KBM-7 (cell line): ENCODE measurements around the gene CKMT2.
"Not testable (repeated sequence)": the region's sequence is repeated elsewhere in the genome, so short reads cannot be mapped to it uniquely, and the experiment has no call there.

Experiments used
- DNase-seq: peaks from one replicate; pipeline ENCODE4 v3.0.0-alpha.2; 2015
- in situ Hi-C: fragments of 300-500 bp; cut with MboI; formaldehyde crosslinking; loops from 2 replicates; pipeline ENCODE4 v1.14.3; 2020; ENCODE audit warnings: low sequenced_read_pairs, low pct_unique_long_range_greater_than_20kb, mixed read lengths

Gene CKMT2

DNA sequence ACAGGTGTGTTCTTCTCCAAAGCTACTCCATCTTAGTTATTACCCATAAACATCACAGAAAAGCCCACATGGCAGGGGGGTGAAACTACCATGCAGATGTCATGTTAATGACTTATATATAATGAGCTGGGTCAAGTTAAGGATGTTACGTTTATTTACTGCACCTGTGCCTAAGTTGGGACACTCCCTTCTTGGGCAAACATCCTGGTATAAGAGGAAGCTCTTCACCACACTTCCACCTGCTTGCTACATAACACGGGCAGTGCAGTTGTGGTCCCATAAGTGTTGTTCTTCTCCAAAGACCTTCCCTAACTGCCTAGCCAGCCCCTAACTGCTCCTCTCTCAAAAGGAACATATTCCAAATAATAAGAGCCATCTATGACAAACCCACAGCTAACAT is 59.0 kb downstream of the CKMT2 start:
- in situ Hi-C loops = no loop called here
- DNase-seq = no peak

DNA sequence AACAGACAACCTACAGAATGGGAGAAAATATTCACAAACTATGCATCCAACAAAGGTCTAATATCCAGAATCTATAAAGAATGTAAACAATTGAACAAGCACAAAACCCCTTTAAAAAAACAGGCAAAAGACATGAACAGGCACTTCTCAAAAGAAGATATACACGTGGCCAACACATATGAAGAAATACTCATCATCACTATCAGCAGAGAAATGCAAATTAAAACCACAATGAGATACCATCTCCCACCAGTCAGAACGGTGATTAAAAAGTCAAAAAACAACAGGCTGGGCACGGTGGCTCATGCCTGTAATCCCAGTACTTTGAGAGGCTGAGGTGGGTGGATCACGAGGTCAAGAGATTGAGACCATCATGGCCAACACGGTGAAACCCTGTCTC is 60.9 kb downstream of the CKMT2 start:
- in situ Hi-C loops, DNase-seq: not testable (repeated sequence)

DNA sequence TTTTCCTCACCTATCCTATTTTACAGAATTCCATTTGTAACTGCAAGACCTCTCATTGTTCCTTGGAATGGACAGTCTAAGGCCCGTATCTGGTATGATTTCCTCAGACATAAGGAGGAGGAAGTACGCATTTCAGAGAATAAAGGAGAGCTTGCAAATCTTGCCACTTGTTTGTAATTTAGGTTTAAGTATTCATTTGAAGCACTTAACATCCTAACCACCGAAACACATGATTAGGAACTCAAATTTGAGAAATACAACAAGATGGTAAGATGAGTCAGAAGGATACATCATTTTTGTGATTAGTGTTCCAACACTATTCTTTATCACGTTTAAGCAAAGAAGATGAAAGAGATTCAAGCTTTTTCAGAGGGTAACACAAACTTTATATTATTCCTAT is 64.4 kb downstream of the CKMT2 start:
- in situ Hi-C loops = no loop called here
- DNase-seq = no peak

DNA sequence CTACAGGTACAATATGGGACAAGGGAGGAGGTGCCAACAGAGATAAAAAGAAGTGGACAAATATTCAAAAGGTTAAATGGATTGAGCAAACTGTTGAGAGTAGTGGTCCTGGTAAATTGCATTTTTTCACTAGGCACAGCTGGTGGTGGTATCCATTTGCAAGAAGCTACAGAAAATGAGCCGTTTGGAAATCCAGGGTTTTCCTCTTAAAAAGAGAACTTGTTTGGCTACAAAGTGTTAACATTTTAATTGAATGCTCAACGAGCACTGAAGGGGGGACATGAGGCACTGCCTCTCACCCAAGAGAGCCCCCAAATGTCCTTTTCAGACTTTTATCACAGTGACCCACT is 67.8 kb downstream of the CKMT2 start:
- no peak for DNase-seq
- in situ Hi-C loops = no loop called here

DNA sequence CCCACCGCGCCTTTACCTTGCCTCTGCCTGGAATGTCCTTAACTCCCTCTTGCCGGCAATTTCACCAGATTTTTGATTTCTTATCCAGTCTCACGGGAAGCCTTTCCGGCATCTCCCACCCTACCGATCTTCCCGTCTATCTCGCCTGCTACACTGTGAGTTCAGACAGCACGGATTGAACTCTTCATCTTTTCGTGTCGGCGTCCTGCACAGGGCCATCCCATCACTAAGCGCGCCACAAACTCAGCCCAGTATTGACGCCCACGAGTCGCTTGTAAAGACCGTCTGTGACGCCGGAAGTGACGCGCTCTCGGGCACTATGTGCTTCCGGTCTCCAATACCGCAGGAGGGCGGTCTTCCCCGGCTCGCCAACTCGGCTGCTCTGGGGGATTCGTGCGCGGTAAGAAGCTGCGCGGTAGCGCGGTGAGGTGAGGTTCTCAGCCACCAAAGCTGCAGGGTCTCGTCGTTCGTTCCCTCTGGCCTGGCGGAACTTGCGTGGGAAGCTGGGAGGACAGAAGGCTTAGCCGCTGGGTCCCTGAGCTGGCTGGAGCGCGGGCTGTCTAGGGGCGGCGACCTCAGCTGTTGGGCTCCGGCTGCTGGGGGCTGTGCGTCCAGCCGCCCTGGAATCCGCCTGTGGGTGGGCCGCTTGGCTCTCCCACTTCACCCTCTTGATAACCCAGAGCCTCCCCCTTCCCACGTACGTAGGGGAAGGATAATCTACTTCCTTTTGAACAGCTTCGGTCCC is 68.3 kb downstream of the CKMT2 start, which contains the start of gene ZCCHC9:
ZCCHC9 (plus strand) TSS at position 317 of the 745 bp plus-strand sequence. CDS start 3,171 bp downstream, outside the sequence.
- DNase-seq = peak; percentile 94
- in situ Hi-C loops = no loop called here

DNA sequence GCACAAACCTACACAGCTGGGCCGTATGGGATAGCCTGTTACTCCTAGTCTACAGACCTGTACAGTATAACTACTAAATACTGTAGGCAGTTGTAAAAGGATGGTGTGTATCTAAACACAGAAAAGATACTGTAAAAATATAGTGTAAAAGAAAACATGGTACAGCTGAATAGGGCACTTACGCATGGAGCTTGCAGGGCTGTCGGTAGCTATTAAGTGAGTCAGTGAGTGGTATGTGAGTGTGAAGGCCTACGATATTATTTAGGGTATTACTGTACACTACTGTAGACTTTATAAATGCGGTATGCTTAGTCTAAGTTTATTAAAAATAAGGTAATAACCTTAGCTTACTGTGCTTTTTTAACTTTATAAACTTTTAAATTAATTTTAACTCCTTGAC is 69.5 kb downstream of the CKMT2 start:
- DNase-seq = no peak
- in situ Hi-C loops = no loop called here

DNA sequence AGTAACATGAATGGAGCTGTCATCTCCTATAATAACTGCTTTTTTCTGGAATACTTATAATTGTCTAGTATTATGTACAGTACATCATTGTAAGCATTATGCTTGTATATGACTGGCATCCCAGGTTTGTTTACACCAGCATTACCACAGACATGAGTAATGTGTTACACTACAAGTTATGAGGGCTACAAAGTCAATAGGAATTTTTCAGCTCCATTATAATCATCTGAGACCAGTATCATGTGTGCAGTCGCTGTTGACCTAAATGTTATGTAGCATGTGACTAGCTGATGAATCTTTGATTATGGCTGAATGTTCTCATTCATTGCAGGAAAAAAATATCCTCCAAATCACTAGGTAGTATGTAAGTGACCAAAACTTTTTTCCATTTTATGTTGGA is 70.4 kb downstream of the CKMT2 start:
- in situ Hi-C loops = no loop called here

DNA sequence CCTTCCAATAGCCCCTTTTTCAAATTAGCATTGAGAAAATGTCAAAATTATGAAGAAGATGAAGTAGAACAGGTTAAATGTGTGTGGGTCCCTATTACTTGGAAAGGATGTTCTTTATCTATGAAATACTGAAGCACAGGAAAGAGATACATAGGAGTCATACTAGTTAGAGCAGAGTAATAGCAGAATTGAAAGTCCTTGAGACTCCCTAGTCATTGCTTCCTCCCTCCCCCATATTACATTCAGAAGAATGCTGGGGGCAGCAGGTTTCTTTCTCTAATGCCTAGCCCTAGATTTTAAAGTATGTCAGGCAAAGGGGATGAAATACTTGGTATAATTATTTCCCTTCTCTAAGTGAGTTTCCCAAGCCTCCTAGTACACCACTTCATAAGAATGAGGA is 72.7 kb downstream of the CKMT2 start:
- in situ Hi-C loops = no loop called here
- DNase-seq = no peak

More for the DNA sequence above, 70.4 kb downstream of the CKMT2 start:
- DNase-seq = no peak

DNA sequence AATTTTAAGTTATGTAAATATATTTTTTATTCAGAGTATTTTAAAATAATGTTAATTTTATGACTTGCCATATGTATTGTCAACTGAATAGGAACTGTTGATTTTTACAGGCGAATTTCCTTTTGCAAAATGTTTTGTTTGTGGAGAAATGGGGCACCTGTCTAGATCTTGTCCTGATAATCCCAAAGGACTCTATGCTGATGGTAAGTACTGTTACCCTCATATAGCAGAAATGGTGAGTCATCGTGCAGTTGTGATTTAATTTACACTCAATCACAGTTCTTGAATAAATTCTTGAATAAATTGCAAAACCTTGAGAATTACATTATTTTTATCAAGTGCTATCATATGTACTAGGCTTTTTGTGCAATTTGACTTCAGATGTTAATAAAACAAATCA is 75.7 kb downstream of the CKMT2 start:
- in situ Hi-C loops = no loop called here

DNA sequence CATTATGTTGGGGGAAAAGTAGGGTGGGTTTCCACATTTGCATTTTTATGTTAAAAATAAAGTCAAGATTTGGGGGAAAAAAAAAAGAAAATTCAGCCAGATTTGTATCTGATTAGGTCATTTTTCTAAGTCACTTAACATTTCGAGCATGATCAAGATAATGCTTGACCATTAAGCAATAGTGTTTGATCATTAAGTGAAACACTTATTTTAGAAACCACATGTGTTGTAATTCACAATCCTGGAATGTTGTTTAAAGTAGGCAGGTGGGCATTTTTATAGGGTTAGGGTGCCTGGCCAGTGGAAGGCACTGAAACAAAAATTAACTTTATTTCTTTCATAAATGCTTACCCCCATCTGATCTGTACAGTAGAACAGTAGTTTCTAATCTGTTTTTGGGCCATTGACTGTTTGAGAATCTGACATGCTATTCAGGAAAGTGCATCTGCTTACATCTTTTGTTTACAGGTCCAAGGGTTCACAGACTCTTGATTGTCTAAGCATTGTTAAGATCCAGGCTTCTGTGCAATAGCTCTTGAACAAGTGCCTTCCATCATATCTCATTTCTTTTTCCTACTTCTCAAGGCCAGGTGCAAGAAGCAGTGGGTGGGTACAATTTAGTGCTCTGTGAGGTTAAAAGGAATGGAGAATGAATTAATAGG is 77.4 kb downstream of the CKMT2 start:
- DNase-seq = no peak
- in situ Hi-C loops = no loop called here

More for the DNA sequence above, 75.7 kb downstream of the CKMT2 start:
- DNase-seq = no peak

DNA sequence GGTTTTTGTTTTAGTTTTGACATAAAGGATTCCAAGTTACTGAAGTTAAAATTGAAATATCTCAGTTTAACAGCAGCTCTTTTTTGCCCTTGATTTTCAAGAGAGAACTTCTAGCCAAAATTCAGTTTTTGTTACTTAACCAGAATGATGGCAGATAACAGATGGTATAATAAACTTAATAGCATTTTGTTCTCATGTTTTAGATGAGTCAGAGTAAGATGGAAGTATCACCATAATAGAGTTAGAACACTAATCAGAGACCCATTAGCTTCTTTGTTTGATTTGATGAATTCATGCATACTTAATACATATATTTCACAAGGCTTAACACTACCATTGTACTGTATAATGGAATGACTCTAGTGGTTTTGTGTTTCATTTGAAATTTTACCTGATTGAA is 80.2 kb downstream of the CKMT2 start:
- DNase-seq = no peak

DNA sequence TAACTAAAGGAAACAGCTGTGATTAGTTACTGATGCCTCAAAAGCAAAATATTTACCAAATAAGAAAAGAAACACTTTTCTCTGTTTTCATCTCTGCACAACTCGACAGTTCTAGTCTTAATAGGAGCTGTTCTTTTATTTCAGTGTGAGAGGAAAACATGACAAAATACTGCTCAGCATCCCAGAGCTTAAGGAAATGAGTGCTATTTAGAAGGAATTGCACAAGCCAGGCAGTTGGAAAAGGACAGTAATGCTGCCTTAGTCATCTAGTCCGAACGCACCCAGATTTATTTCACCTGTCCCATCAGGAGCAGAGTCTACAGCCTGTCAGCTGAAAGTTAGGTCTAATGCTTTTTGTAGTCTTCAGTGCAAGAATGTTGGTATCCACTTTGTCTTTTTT is 80.6 kb downstream of the CKMT2 start:
- no peak for DNase-seq
- in situ Hi-C loops = no loop called here

More for the DNA sequence above, 80.2 kb downstream of the CKMT2 start:
- in situ Hi-C loops = no loop called here

DNA sequence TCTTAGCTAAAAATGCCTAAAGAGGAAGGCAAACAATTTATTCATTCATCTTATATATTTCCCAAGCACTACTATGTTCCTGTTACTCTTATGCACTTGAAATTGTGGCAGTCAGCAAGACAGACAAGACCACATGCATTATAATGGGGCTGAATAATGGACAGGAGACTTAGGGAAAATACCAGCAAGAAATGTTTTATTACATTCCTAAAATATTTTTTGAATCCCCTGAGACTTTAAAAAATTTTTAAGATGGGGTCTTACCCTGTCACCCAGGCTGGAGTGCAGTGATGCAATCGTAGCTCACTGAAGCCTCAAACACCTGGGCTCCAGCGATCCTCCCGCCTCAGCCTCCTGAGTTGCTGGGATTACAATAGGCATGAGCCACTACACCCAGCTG is 81.5 kb downstream of the CKMT2 start:
- in situ Hi-C loops = no loop called here
- DNase-seq = no peak

DNA sequence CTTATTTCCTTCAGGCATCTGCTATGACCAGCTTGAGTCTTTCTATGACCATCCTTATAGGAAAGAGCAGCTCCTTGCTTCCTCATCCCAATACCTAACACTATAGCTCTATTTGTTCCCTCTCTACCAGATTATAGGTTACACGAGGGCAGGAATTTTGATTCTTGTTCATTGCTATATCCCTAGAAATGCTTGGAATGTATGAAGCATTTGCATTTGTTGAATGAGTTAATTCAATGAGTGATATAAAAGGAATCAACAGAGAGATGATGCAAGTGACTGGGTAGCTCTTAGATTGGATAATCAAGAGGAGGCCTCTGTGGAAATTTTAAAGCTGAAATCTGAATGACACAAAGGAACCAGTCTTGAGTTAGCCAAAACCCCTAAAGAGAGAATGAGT is 82.2 kb downstream of the CKMT2 start:
- DNase-seq = no peak
- in situ Hi-C loops = no loop called here

DNA sequence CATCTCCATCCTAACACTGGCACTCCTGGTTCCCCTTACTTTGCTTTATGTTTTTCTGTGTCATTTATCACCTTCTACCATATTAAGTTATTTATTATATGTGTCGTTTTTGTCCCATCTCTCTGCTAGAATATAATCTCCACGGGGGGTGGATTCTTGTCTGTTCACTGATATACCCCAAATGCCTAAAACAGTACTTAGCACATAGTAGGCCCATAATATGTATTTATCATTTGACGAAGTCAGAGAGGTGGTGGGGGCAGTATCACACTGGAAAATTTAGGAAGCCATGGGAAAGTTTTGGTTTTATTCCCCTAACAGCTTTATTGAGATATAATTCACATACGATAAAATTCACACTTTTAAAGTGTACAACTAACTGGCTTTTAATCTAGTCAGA is 82.7 kb downstream of the CKMT2 start:
- no peak for DNase-seq
- in situ Hi-C loops = no loop called here
